Karpas-422 (cell line): Measurements from ENCODE around the gene AOX1. TPM values are rescaled to one million over a fixed set of nuclear protein-coding genes. Genes with fewer than 3 reads are reported as not detected.
"Not testable (repeated sequence)": the region's sequence is repeated elsewhere in the genome, so short reads cannot be mapped to it uniquely, and the experiment has no call there.

Experiments
- DNase-seq: peaks from one replicate; pipeline ENCODE4 v3.0.0-alpha.2; 2015
- H2AFZ ChIP-seq: fragments of 200-600 bp; sonication (generic); 2 replicates; pipeline ENCODE4 v1.6.1; 2014; ENCODE audit warnings: antibody characterized with exemption, low read length, mixed read lengths
- H3K27ac ChIP-seq: fragments of 200-600 bp; sonication (generic); 2 replicates; pipeline ENCODE4 v1.5.1; 2014; ENCODE audit warnings: mild to moderate bottlenecking, low read length, moderate library complexity
- H3K27me3 ChIP-seq: fragments of 200-600 bp; sonication (generic); 2 replicates; pipeline ENCODE4 v1.6.1; 2014; ENCODE audit warnings: low read length, mixed read lengths
- H3K36me3 ChIP-seq: fragments of 200-600 bp; sonication (generic); 2 replicates; pipeline ENCODE4 v1.6.1; 2014; ENCODE audit warnings: low read length, mixed read lengths; ENCODE audit not compliant: insufficient read depth
- H3K4me1 ChIP-seq: fragments of 200-600 bp; sonication (generic); 2 replicates; pipeline ENCODE4 v1.6.1; 2014; ENCODE audit warnings: mild to moderate bottlenecking, low read length, mixed read lengths
- H3K4me2 ChIP-seq: fragments of 200-600 bp; sonication (generic); 2 replicates; pipeline ENCODE4 v1.6.1; 2014; ENCODE audit warnings: low read length, low read depth, mild to moderate bottlenecking; ENCODE audit not compliant: poor library complexity, severe bottlenecking
- H3K4me3 ChIP-seq: fragments of 200-600 bp; sonication (generic); 2 replicates; pipeline ENCODE4 v1.5.1; 2014; ENCODE audit warnings: mild to moderate bottlenecking, antibody characterized with exemption, low read length, mixed read lengths
- H3K79me2 ChIP-seq: fragments of 200-600 bp; sonication (generic); 2 replicates; pipeline ENCODE4 v1.6.1; 2014; ENCODE audit warnings: mild to moderate bottlenecking, low read length, mixed read lengths
- H3K9ac ChIP-seq: fragments of 200-600 bp; sonication (generic); 2 replicates; pipeline ENCODE4 v1.6.0; 2014; ENCODE audit warnings: low read length
- H3K9me2 ChIP-seq: fragments of 200-600 bp; sonication (generic), shearing (Covaris generic); replicated peaks from 2 replicates; pipeline ENCODE4 v1.6.0; 2014; ENCODE audit warnings: mild to moderate bottlenecking, low read length, moderate library complexity; ENCODE audit not compliant: insufficient read depth
- H3K9me3 ChIP-seq: fragments of 300-700, 200-600 bp; sonication (generic); 2 replicates; pipeline ENCODE4 v1.6.1; 2014; ENCODE audit warnings: low read length, mixed read lengths
- H4K20me1 ChIP-seq: fragments of 200-600 bp; sonication (generic); 2 replicates; pipeline ENCODE4 v1.6.1; 2014; ENCODE audit warnings: mild to moderate bottlenecking, antibody characterized with exemption, low read length, low read depth; ENCODE audit not compliant: insufficient read depth
- total RNA-seq: library from RNA; depleted of rRNA; stranded (reverse); fragments of >200 nt; shearing (Covaris generic); gene quantifications from 2 replicates; pipeline ENCODE4 v1.2.3, GENCODE V29; 2014; ENCODE audit warnings: low replicate concordance

AOX1 gene
- total RNA-seq, 1 experiment from 2014 or later, result 0.37 TPM

- no peaks in the 10 kb centered on the region for H3K79me2 ChIP-seq
- H3K9me3 ChIP-seq, result no peaks in the 10 kb centered on the region
- no peak overlapping the region for H2AFZ ChIP-seq
- no peaks in the 10 kb centered on the region for H3K9me2 ChIP-seq
- DNase-seq, result no peak
- no peak overlapping the region for H3K27ac ChIP-seq
- H3K27me3 ChIP-seq, result no peaks in the 10 kb centered on the region
- no peak overlapping the region for H3K4me3 ChIP-seq
- H3K36me3 ChIP-seq, result no peaks in the 10 kb centered on the region
- no peaks in the 10 kb centered on the region for H3K4me1 ChIP-seq
- no peak overlapping the region for H3K9ac ChIP-seq
- H3K4me2 ChIP-seq, result no peak overlapping the region
- no peaks in the 10 kb centered on the region for H4K20me1 ChIP-seq
These were observed 54.4 kb downstream of the AOX1 start for GRCh38 chr2:200640176-200640575.

- no peak overlapping the region for H3K4me3 ChIP-seq
- H2AFZ ChIP-seq, result no peak overlapping the region
- no peaks in the 10 kb centered on the region for H3K9me2 ChIP-seq
- H3K79me2 ChIP-seq, result no peaks in the 10 kb centered on the region
- no peak for DNase-seq
- no peak overlapping the region for H3K9ac ChIP-seq
- H3K36me3 ChIP-seq, result no peaks in the 10 kb centered on the region
- H3K27ac ChIP-seq, result no peak overlapping the region
- H3K9me3 ChIP-seq, result no peaks in the 10 kb centered on the region
- H4K20me1 ChIP-seq, result no peaks in the 10 kb centered on the region
- H3K27me3 ChIP-seq, result no peaks in the 10 kb centered on the region
- H3K4me1 ChIP-seq, result no peaks in the 10 kb centered on the region
- no peak overlapping the region for H3K4me2 ChIP-seq
These were observed 55.1 kb downstream of the AOX1 start for GRCh38 chr2:200640901-200641300.

- not testable (repeated sequence) for H3K9me2 ChIP-seq, H3K4me2 ChIP-seq, H3K9ac ChIP-seq, H3K36me3 ChIP-seq, DNase-seq, H3K79me2 ChIP-seq, H3K27ac ChIP-seq, H4K20me1 ChIP-seq, H3K4me3 ChIP-seq, H2AFZ ChIP-seq, H3K9me3 ChIP-seq, H3K4me1 ChIP-seq, H3K27me3 ChIP-seq
These were observed 62.9 kb downstream of the AOX1 start for GRCh38 chr2:200648518-200649281.

- no peaks in the 10 kb centered on the region for H4K20me1 ChIP-seq
- no peaks in the 10 kb centered on the region for H3K36me3 ChIP-seq
- H2AFZ ChIP-seq, result no peak overlapping the region
- no peak overlapping the region for H3K4me2 ChIP-seq
- no peaks in the 10 kb centered on the region for H3K9me3 ChIP-seq
- H3K4me1 ChIP-seq, result no peaks in the 10 kb centered on the region
- no peak overlapping the region for H3K27ac ChIP-seq
- H3K9ac ChIP-seq, result no peak overlapping the region
- no peak for DNase-seq
- no peak overlapping the region for H3K4me3 ChIP-seq
- H3K27me3 ChIP-seq, result 0 out of 2 replicates have a peak, but pooled peaks cover 2% of the 10 kb centered on the region
- H3K9me2 ChIP-seq, result no peaks in the 10 kb centered on the region
- no peaks in the 10 kb centered on the region for H3K79me2 ChIP-seq
These were observed 63.9 kb downstream of the AOX1 start for GRCh38 chr2:200649724-200650123.

GRCh38 chr2:200650195-200650594 lies 64.4 kb downstream of the AOX1 start:
- Histone ChIP-seq H3K9ac (no peak overlapping the region), H3K4me1 (no peaks in the 10 kb centered on the region), H3K27ac (no peak overlapping the region), H3K9me3 (no peaks in the 10 kb centered on the region), H3K27me3 (0 out of 2 replicates have a peak, but pooled peaks cover 2% of the 10 kb centered on the region), H3K4me2 (no peak overlapping the region), H3K9me2 (no peaks in the 10 kb centered on the region), H3K79me2 (no peaks in the 10 kb centered on the region), H4K20me1 (no peaks in the 10 kb centered on the region), H2AFZ (no peak overlapping the region), H3K36me3 (no peaks in the 10 kb centered on the region), H3K4me3 (no peak overlapping the region)
- DNase-seq, result no peak

GRCh38 chr2:200652158-200652557 lies 66.3 kb downstream of the AOX1 start:
- H3K36me3 ChIP-seq, result no peaks in the 10 kb centered on the region
- H3K4me3 ChIP-seq, result no peak overlapping the region
- H3K4me1 ChIP-seq, result no peaks in the 10 kb centered on the region
- DNase-seq, result no peak
- no peak overlapping the region for H3K9ac ChIP-seq
- H3K27me3 ChIP-seq, result 0 out of 2 replicates have a peak, but pooled peaks cover 2% of the 10 kb centered on the region
- no peaks in the 10 kb centered on the region for H4K20me1 ChIP-seq
- no peaks in the 10 kb centered on the region for H3K9me2 ChIP-seq
- no peak overlapping the region for H2AFZ ChIP-seq
- H3K27ac ChIP-seq, result no peak overlapping the region
- no peak overlapping the region for H3K4me2 ChIP-seq
- no peaks in the 10 kb centered on the region for H3K9me3 ChIP-seq
- H3K79me2 ChIP-seq, result no peaks in the 10 kb centered on the region

GRCh38 chr2:200653021-200653420 lies 67.2 kb downstream of the AOX1 start:
- H3K9ac ChIP-seq, result no peak overlapping the region
- H3K79me2 ChIP-seq, result no peaks in the 10 kb centered on the region
- DNase-seq, result no peak
- H3K9me2 ChIP-seq, result no peaks in the 10 kb centered on the region
- no peak overlapping the region for H3K4me3 ChIP-seq
- H3K27ac ChIP-seq, result no peak overlapping the region
- no peak overlapping the region for H3K4me2 ChIP-seq
- no peak overlapping the region for H2AFZ ChIP-seq
- 0 out of 2 replicates have a peak, but pooled peaks cover 2% of the 10 kb centered on the region for H3K27me3 ChIP-seq
- no peaks in the 10 kb centered on the region for H3K36me3 ChIP-seq
- no peaks in the 10 kb centered on the region for H3K4me1 ChIP-seq
- H3K9me3 ChIP-seq, result no peaks in the 10 kb centered on the region
- no peaks in the 10 kb centered on the region for H4K20me1 ChIP-seq

- Histone ChIP-seq H2AFZ (no peak overlapping the region), H3K79me2 (no peaks in the 10 kb centered on the region), H4K20me1 (no peaks in the 10 kb centered on the region), H3K36me3 (no peaks in the 10 kb centered on the region), H3K4me1 (0 out of 2 replicates have a peak, but pooled peaks cover 5% of the 10 kb centered on the region), H3K27ac (no peak overlapping the region), H3K9me2 (no peaks in the 10 kb centered on the region), H3K4me3 (no peak overlapping the region), H3K4me2 (no peak overlapping the region), H3K27me3 (0 out of 2 replicates have a peak, but pooled peaks cover 2% of the 10 kb centered on the region), H3K9me3 (no peaks in the 10 kb centered on the region), H3K9ac (no peak overlapping the region)
- no peak for DNase-seq
These were observed 69.0 kb downstream of the AOX1 start for GRCh38 chr2:200654823-200655222.
